GM18498 (cell line): Measurements from ENCODE around the gene RAB39B.
A peak's percentile ranks its signal among the peaks of the same experiment; 100 is the strongest.
"Not testable (repeated sequence)": the region's sequence is repeated elsewhere in the genome, so short reads cannot be mapped to it uniquely, and the experiment has no call there.

Experiments used
- ATAC-seq: cut with Tn5 transposase; IDR thresholded peaks from one replicate; pipeline ENCODE4 v1.9.1; 2021; ENCODE audit warnings: mild to moderate bottlenecking, moderate library complexity; ENCODE audit not compliant: unreplicated experiment

RAB39B gene

DNA sequence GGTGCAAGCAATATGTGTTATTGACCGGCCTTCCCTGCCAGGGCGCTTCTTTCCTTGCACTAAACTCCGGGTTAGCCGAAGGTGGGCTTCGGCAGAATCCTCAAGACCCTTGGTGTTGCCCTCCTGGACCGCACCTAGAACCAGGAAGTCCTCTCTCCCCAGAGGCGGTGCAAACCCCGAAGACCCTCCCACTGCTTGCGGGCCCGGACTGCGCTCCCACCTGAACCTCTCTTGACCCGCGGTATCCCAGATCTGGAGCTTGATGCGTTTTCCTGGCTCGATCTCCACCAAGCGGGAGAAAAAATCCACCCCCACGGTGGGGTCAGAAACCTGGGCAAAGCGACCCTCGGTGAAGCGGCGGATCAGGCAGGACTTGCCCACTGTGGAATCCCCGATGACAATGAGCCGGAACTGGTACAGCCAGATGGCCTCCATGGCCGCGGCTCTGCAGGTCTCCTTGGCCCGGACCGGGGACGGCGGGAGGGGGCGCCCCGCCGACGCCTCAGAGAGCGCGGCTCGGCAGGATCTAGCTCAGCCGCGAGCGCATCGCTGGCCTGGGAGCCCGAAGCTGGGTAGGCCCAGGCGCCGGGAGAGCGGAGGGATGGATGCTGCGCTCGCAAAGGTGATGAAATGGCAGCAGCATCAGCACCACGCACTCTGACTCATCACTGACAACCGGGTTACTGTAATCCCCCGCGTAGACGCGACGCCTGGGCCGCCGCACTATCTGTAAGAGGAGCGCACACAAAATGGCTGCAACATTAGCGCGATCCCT, at the start of gene RAB39B:
Gene RAB39B, minus strand, starts transcription at position 638 of the 775 bp plus-strand sequence. Its CDS starts 203 bp downstream, at position 435.
- ATAC-seq = peak; percentile 95

DNA sequence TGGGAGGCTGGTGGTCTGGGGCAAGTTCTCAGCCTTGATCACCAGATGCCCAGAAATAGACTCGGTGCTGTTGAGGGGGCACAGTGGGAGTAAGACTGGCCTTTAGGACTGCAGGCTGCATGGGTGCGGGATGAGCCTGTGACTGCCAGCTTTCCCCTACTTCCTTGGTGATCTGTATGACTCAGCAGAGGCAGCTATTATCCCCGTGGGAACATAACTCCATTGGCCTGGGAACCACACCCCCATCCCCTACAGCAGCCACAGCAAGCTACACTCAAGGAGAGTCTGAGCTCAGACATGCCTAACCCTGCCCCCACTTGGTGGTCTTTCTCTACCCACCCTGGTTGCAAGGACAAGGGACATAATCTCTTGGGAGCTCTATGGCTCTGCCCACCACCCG, 49.5 kb upstream of the RAB39B start:
- no peak for ATAC-seq

DNA sequence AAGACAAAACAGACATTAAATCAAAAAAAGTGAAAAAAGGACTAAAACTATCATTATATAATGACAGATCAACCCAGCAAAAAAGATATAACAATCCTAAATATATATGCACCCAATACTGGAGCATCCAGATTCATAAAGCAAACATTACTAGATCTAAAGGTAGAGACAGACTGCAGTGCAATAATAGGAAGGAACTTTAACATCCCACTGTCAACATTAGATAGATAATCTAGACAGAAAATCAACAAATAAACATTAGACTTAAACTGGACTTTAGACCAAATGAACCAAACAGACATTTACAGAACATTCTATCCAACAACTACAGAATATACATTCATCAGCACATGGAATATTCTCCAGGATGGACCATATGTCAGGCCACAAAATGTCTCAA, 29.5 kb upstream of the RAB39B start:
- ATAC-seq = no peak

- ATAC-seq = no peak
These were observed 15.6 kb upstream of the RAB39B start for GRCh38 chrX:155279873-155280272.

DNA sequence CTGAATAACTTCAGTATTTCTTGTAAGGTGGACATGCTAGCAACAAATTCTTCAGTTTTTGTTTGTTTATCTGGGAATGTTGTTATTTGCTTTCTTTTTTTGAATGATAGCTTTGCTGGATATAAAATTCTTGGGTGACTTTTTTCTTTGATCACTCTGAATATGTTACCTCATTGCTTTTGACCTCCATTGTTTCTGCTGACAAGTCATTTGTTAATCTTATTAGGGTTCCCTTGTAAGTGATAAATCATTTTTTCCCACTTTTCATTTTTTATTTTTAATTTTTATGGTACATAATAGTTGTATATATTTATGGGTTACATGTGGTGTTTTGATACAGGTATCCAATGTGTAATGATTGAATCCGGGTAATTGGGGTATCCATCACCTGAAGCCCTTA, 6.7 kb upstream of the RAB39B start:
- no peak for ATAC-seq

GRCh38 chrX:155267995-155268394, 3.7 kb upstream of the RAB39B start:
- not testable (repeated sequence) for ATAC-seq

- no peak for ATAC-seq
These were observed 2.1 kb upstream of the RAB39B start for GRCh38 chrX:155266439-155266838.

GRCh38 chrX:155262970-155263754, 1.1 kb downstream of the RAB39B start:
- ATAC-seq = peak; percentile 37

GRCh38 chrX:155259752-155260151, 4.5 kb downstream of the RAB39B start:
- no peak for ATAC-seq

DNA sequence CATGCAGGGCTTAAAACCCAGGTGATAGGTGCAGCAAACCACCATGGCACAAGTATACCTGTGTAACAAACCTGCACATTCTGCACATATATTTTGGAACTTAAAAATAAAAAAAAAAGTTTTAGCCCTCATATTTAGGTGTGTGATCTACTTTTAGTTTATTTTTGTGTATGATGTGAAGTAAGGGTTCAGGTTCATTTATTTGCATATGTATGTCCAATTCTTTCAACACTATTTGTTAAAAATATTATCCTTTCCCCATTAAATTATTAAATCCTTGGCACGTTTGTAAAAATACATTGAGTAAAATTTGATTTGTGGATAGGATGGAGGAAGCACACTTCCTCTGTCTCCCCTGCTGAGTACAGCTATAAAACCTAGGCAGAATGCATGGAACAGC, 12.9 kb downstream of the RAB39B start:
- no peak for ATAC-seq

DNA sequence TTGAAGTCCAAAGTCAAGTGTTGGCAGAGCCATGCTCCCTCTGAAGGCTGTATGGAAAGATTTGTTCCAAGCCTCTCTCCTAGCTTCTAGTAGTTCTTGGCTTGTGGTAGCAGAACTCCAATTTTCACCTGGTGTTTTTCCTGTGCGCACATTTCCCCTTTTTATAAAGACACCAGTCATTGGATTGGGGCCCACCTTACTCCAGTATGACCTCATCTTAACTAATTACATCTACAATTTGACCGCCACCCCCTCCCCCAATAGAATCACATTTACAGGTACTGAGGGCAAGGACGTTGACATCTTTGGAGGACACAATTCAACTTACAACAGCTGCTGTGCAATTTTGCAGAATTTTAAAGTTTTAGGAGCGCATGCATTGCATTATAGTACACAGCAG, 16.8 kb downstream of the RAB39B start:
- ATAC-seq = no peak

GRCh38 chrX:155246748-155247147, 17.5 kb downstream of the RAB39B start:
- no peak for ATAC-seq

DNA sequence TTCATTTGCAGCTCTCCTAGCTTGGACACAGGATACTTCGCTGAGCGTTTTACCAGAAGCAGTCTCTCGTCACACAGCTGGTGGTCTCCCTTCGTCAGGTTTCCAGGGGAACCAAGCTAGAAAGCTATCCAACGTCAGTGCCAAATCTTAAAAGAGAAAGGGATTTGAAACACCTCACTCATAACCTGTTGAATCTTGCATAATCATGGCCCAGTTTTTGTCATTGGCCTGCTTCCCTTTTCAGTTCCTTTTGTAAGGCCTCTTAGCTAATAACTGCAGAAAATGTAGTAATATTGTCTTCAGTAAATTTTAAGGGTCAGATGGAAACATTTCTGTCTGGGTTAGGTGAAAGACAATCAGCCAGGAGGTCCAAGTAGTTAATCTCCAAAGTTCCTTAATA, 22.0 kb downstream of the RAB39B start:
- ATAC-seq = no peak

DNA sequence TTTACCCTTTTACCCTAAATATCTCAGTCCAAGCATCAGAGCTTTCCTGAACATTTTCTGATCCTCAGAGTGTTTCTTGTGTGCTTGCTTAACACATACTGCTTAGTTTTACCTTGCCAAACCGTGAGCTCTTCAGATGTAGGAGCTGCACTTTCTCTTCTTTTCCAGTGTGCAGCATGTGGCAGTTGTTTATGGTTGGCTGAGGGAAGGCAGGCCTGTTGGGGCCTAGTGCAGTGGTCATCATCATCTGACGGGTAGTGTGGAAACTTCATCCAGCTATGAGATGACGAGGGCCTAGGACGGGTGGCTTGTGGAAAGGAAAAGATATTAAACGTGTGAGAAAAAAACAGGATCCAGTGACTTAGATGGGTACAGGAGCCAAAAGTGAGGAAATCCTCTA, 26.6 kb downstream of the RAB39B start:
- no peak for ATAC-seq

DNA sequence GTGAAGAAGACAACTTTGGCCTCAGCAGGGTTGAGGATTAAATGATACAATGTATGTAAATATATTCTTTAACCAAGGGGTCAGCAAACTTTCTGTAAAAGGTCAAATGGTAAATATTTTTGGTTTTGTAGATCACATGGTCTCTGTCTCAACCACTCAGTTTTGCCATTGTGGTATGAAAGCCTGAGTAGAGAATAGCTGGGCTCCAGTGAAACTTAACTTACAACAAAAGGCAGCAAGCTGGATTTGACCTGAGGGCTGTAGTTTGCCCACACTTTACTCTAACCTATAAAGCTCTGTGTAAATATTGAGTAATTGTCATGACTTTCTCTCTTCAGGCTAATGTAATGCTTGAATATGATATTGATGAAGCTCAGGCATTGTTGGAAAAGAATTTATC, 28.4 kb downstream of the RAB39B start:
- ATAC-seq = no peak

- peak; percentile 88 for ATAC-seq
These were observed 33.1 kb downstream of the RAB39B start for GRCh38 chrX:155231163-155231562.

- ATAC-seq = no peak
These were observed 38.5 kb downstream of the RAB39B start for GRCh38 chrX:155225774-155226173.

DNA sequence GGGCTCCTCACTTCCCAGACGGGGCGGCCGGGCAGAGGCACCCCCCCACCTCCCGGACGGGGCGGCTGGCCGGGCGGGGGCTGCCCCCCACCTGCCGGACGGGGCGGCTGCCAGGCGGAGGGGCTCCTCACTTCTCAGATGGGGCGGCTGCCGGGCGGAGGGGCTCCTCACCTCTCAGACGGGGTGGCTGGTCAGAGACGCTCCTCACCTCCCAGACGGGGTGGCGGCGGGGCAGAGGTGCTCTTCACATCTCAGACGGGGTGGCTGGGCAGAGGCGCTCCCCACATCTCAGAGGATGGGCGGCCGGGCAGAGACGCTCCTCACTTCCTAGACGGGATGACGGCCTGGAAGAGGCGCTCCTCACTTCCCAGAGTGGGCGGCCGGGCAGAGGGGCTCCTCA, 40.5 kb downstream of the RAB39B start:
- ATAC-seq = not testable (repeated sequence)

GRCh38 chrX:155221351-155221750, 42.9 kb downstream of the RAB39B start:
- ATAC-seq = no peak

DNA sequence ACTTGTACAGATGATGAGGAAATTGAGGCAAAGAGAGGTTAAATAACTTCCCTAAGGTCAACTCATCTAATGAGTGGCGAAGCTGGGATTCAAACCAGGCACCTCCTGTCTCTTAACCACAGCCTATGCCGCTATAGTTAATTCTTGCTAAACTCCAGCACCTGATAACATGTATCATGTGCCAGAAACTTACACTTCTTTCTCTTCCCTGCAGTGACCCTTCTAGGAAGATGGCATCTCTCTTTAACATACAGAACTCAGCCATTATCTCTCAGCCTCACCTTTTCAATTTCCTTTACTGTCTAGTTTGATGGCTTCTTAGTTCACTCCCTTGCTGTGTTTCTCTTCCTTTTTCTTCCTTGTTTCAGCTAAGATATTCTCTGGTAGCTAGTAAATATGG, 45.5 kb downstream of the RAB39B start:
- no peak for ATAC-seq

- no peak for ATAC-seq
These were observed 47.3 kb downstream of the RAB39B start for GRCh38 chrX:155216940-155217440.
